DMS79 (cell line): ENCODE data around the gene NUDCD3.
"Not testable (repeated sequence)": the region's sequence is repeated elsewhere in the genome, so short reads cannot be mapped to it uniquely, and the experiment has no call there.

Experiments used
- DNase-seq: peaks from one replicate; lab custom pipeline; 2025; lab: John Stamatoyannopoulos, UW

The NUDCD3 gene

DNA sequence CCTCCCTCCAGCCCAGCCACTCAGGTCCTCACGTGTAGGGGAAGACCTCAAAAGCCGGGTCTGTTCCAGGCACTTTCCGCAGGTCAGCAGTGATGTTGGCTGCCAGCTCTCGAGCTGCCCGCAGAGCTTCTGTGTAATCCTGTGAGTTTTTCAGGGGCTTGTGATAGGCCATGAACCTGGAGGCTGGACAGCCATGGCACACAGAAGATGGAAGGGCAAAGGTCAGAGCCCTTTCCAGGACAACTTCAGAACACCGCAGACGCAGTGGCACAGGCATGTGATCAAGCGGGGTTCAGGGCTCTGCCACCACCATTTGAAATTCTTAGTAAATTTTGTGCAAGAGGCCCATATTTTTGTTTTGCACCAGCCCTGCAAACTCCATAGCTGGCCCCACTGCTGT lies 26.7 kb upstream of the NUDCD3 start:
- DNase-seq: no peak

DNA sequence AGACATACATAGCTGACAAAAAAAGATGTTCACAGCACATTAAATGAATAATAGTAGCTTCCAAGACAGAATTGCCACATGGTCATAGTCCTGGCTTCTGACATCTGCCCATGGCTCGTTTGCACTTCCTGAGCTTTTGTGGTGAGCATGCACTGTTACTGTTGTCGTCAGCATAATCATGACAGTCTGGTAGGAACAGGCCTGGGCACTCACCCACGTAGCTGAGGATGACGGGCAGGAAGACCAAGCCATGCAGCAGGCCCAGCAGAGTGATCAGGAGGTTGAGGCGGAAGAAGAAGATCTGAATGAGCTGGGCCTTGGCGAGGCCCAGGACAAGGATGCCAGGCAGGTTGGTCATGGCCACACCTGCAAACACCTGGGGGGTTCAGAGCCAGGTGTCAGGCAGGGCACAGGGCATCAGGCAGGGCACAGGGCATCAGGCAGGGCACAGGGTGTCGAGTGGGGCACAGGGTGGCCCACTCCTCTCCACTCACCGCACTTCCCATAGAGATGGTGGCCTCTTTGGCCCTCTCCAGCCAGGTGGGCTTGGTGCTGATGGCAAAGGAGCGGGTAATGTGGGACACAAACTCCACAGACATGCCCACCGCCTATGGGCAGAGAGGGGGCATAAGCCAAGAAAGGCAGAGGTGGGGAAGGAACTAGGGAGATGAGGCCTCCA lies 25.3 kb upstream of the NUDCD3 start:
- DNase-seq: no peak

GRCh38 chr7:44512736-44513135 lies 22.3 kb upstream of the NUDCD3 start:
- DNase-seq: no peak

GRCh38 chr7:44511863-44512468 lies 21.5 kb upstream of the NUDCD3 start:
- DNase-seq: no peak

DNA sequence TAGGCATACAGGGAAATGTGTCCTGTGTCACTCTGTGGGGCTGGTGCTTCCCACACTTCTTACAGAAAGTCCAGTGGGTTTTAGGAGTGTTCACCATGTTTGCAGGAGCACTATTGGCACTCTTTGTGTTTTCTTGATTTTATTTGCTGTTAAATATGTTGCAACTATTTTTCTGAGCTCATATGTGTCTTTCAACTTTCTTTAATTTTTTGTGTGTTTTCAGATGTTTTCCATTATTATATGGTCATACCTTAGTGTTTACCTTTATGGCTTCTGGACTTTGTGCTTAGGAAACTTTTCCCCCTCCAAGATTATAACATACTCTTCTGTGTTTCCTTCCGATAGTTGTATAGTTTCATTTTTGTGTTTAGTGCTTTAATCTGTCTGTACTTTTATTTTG lies 20.8 kb upstream of the NUDCD3 start:
- DNase-seq: no peak

GRCh38 chr7:44508328-44509030 lies 18.0 kb upstream of the NUDCD3 start:
- no peak for DNase-seq

DNA sequence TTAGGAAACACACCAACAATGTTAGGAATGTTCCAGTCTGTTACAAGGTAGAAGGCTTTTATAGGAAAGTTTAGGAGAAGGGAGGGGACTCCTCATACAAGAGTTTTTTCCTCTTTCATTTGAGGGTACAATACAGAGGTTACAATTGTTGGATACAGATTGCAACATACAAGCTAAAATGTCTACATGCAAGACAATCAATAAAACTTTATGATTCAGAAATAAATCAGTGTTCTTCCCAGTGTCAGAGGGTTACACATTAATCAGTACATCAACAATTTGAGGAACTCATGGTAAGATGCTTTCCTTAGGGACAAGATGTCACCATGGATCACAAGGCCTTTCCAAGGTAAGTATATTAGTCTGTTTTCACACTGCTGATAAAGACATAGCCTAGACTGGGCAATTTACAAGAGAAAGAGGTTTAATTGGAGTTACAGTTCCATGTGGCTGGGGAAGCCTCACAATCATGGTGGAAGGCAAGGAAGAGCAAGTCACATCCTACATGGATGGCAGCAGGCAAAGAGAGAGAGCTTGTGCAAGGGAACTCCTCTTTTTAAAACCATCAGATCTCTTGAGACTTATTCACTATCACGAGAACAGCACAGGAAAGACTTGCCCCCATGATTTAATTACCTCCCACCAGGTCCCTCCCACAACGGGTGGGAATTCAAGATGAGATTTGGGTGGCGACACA lies 16.3 kb upstream of the NUDCD3 start:
- not testable (repeated sequence) for DNase-seq

GRCh38 chr7:44505595-44505994 lies 15.1 kb upstream of the NUDCD3 start:
- DNase-seq: no peak

- DNase-seq: no peak
Observed at GRCh38 chr7:44498230-44498954, 7.9 kb upstream of the NUDCD3 start.

GRCh38 chr7:44497155-44498027 lies 6.9 kb upstream of the NUDCD3 start:
- no peak for DNase-seq

DNA sequence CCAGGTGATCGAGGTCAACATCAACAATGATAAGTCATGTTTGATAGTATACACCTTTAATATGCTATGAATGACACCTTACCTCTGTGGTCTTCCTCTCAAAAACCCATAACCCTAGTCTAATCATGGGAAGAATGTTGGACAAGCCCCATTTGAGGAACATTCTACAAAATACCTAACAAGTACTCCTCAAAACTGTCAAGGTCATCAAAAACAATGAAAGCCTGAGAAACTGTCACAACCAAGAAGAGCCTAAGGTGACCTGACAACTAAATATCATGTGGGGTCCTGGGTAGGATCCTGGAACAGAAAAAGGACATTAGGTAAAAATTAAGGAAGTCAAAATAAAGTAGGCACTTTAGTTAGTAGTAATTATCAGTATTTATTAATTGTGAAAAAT lies 5.9 kb upstream of the NUDCD3 start:
- no peak for DNase-seq

DNA sequence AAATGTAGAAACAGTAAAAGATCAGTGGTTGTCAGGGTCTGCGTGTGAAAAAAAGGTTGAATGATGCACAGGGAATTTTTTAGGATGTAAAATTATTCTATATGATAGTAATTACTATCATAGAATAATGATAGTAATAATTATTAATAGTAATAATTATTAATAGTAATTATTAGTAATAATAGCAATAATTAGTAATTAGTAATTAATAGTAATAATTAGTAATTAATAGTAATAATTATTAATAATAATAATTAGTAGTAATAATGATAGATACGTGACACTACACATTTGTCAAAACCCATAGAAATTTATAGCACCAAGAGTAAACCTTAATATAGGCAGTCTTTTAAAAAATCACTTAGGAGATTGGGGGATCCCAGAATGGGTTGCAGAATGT lies 4.5 kb upstream of the NUDCD3 start:
- DNase-seq: no peak

DNA sequence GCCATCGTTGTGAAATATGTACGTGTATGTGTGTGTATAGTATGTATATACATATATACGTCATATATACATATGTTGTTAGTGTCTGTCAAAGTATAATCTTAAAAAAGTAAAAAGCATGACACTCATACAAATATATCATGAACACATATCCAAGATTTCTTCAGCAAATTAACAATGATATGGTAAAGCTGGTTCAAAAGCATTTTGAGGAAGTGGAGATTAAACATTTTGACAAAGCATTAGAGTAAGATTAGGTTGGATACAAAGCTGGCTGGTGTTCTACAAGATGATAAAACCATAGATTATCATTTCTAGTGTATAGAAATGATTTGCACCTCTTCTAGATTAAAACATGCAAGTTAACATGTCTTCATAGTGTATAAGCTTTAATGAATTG lies 771 bp upstream of the NUDCD3 start:
- no peak for DNase-seq

DNA sequence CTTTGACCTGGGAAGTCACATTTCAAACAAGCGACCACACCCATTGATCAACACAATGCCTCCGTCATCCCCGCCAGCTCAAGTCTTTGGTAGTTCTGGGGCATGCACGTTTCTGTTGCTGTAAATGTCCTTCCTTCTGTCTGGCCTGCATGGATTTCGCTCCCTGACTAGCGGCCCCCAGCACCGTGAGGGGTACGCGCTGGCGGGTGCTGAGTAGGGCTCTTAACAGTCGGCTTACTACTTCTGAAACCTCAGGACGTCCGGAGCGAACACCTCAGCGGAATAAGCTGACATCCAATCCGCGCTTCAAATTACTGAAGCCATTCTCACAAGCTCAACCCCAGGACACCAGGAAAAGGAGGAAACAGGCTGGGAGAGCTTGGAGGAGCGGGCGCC lies 505 bp downstream of the NUDCD3 start:
- no peak for DNase-seq

DNA sequence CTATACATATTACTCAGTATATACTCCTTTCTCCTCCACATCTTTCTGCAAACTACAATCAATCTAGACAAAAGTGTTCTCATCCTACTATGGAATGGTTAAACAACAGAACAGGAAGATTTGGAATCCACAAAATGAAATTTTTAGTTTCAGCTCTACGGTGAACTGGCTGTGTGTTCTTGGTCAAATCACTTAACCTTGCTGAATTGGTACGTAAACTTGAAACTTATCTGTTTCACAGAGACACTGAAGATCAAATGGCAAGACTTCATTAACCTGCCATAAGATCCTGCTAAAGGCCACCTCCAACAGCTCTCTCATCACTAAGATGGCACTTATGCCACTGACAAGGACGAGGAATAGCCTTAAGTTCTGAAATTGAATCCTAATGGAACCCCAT lies 1.5 kb downstream of the NUDCD3 start:
- no peak for DNase-seq

DNA sequence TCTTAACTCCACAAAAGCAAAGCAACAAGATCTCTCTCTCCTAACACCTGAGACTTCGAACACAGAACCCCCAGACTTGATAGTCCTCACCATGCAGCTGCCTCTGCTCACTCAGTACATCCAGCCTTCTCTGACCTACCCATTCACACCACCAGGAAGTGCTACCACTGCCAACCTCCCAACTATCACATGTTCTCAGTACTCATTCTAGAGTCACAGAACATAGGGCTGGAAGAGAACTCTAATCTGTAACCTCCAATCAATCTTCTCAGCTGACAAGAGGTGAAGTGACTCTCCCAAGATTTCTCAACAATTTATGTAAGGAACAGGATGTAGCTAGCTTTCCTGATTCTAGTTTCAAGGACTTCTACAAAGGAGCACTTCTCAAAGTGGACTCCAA lies 3.8 kb downstream of the NUDCD3 start:
- no peak for DNase-seq

DNA sequence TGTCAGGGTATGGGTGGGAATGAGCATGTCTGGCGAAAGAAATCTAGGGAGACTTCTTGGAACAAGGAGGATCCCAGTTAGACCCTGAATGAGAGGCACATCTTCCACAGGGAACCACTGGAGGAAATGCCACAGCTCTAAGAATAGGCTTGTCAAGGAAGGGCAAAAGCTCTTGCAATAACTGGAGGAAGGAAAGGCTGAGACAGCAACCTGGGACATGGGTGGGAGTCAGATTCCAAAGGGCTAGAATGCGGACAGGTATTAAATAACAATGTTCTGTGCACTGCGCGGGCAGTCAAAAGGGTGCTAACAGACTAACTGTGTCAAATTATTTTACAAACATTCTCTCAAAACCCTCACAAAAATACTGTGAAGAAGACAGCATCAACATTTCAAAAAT lies 4.5 kb downstream of the NUDCD3 start:
- DNase-seq: no peak

- DNase-seq: no peak
Observed at GRCh38 chr7:44484482-44485313, 5.8 kb downstream of the NUDCD3 start.

DNA sequence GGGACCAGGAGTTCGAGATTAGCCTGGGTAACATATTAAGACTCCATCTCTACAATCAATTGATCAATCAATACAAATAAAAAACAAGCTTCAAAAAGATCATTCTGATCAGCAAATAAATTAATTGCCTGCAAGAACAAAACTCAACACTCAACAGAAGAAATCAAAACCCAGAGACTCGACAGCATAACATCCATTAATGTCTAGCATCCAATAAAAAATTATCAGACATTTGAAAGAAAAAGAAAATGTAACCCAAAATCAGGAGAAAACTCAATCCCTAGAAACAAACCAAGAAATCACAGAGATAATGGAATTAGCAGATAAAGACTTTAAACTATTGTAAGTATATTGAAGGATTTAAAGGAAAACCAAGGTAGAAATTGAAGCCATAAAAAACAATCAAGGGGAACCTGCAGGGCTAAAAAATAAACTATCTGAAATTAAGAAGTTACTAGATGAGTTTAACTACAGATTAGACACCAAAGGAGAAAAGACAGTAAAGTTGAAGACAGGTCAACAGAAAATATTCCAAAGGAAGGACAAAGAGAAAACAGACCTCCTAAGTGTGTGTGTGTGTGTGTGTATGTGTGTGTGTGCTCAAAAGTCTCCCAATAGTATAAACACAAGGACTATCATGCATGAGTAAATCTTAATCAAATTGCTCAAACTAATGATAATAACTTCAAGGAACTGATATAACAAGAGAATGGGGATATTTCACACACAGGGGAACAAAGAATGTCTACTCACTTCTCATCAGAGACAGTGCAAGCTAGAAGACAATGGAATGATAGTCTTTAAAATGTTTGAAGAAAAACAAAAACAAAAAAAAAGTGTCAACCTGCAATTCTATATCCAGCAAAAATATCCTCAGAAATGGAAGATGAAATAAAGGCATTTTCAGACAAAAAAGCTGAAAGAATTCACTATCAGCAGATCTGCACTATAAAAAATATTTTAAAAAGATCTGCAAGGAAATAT lies 7.7 kb downstream of the NUDCD3 start:
- no peak for DNase-seq
